Astrocyte (in vitro differentiated cells and primary cell): ENCODE measurements around the gene NKAIN2. TPM values are rescaled to one million over a fixed set of nuclear protein-coding genes. Genes with fewer than 3 reads are reported as not detected.

Experiments used
- DNase-seq: peaks from one replicate; pipeline ENCODE4 v3.0.0-alpha.2; 2010; ENCODE audit warnings: low read depth
- FAIRE-seq: peaks from 2 replicates; lab custom pipeline; 2011; peaks lifted over from hg19 to GRCh38; lab: Jason Lieb, UNC
- H2AFZ ChIP-seq: 2 replicates; pipeline ENCODE4 v1.6.0; 2012; ENCODE audit warnings: low read depth, low read length, inconsistent platforms
- H3K27ac ChIP-seq: 2 replicates; pipeline ENCODE4 v1.5.1; 2011; ENCODE audit warnings: low read depth, low read length, inconsistent platforms
- H3K27me3 ChIP-seq: 2 replicates; pipeline ENCODE4 v1.6.0; 2011; ENCODE audit warnings: low read length, inconsistent platforms; ENCODE audit not compliant: insufficient read depth
- H3K36me3 ChIP-seq: 2 replicates; pipeline ENCODE4 v1.5.1; 2011; ENCODE audit warnings: low read length, inconsistent platforms; ENCODE audit not compliant: insufficient read depth
- H3K4me1 ChIP-seq: 2 replicates; pipeline ENCODE4 v1.5.1; 2011; ENCODE audit warnings: low read length, inconsistent platforms; ENCODE audit not compliant: insufficient read depth
- H3K4me2 ChIP-seq: 2 replicates; pipeline ENCODE4 v1.6.0; 2012; ENCODE audit warnings: low read length, inconsistent platforms
- H3K4me3 ChIP-seq: 2 replicates; pipeline ENCODE4 v1.5.1; 2011; ENCODE audit warnings: low read depth, mild to moderate bottlenecking, low read length, inconsistent platforms; ENCODE audit not compliant: insufficient read depth
- H3K79me2 ChIP-seq: 2 replicates; pipeline ENCODE4 v1.6.0; 2012; ENCODE audit warnings: mild to moderate bottlenecking, low read length, inconsistent platforms; ENCODE audit not compliant: insufficient read depth
- H3K9ac ChIP-seq: 2 replicates; pipeline ENCODE4 v1.6.0; 2012; ENCODE audit warnings: mild to moderate bottlenecking, low read length, inconsistent platforms
- H3K9me3 ChIP-seq: 2 replicates; pipeline ENCODE4 v1.5.1; 2012; ENCODE audit warnings: low read depth, mild to moderate bottlenecking, low read length, inconsistent platforms; ENCODE audit not compliant: insufficient read depth
- H4K20me1 ChIP-seq: 2 replicates; pipeline ENCODE4 v1.6.0; 2012; ENCODE audit warnings: low read length, inconsistent platforms; ENCODE audit not compliant: insufficient read depth
- H3K27ac Mint-ChIP-seq: one replicate; pipeline ENCODE4 v1.8.0; 2021; ENCODE audit warnings: mild to moderate bottlenecking, mixed read lengths; ENCODE audit not compliant: unreplicated experiment
- H3K27me3 Mint-ChIP-seq: one replicate; pipeline ENCODE4 v1.8.0; 2021; ENCODE audit warnings: low read depth, mixed read lengths; ENCODE audit not compliant: unreplicated experiment
- H3K36me3 Mint-ChIP-seq: one replicate; pipeline ENCODE4 v1.8.0; 2021; ENCODE audit warnings: low read depth, mixed read lengths; ENCODE audit not compliant: unreplicated experiment
- H3K4me1 Mint-ChIP-seq: one replicate; pipeline ENCODE4 v1.8.0; 2021; ENCODE audit warnings: low read depth, mixed read lengths; ENCODE audit not compliant: unreplicated experiment
- H3K4me3 Mint-ChIP-seq: one replicate; pipeline ENCODE4 v1.8.0; 2021; ENCODE audit warnings: mild to moderate bottlenecking, moderate library complexity, mixed read lengths; ENCODE audit not compliant: unreplicated experiment
- H3K9me3 Mint-ChIP-seq: one replicate; pipeline ENCODE4 v1.8.0; 2021; ENCODE audit warnings: mild to moderate bottlenecking, mixed read lengths; ENCODE audit not compliant: unreplicated experiment
- CTCF ChIP-seq: IDR thresholded peaks from 2 replicates; pipeline ENCODE4 v1.5.1; 2011; ENCODE audit warnings: low read depth, mild to moderate bottlenecking, inconsistent platforms, low read length, moderate library complexity; ENCODE audit not compliant: insufficient read depth
- EZH2 ChIP-seq: IDR thresholded peaks from 2 replicates; pipeline ENCODE4 v1.6.1; 2012; ENCODE audit warnings: mild to moderate bottlenecking, low read length, inconsistent platforms; ENCODE audit not compliant: insufficient read depth
- total RNA-seq: library from RNA; stranded (reverse); gene quantifications from 2 replicates; pipeline ENCODE4 v1.2.1, GENCODE V29; 2021

The NKAIN2 gene
- total RNA-seq, 1 donor from 2014 or later = 0.07 TPM

DNA sequence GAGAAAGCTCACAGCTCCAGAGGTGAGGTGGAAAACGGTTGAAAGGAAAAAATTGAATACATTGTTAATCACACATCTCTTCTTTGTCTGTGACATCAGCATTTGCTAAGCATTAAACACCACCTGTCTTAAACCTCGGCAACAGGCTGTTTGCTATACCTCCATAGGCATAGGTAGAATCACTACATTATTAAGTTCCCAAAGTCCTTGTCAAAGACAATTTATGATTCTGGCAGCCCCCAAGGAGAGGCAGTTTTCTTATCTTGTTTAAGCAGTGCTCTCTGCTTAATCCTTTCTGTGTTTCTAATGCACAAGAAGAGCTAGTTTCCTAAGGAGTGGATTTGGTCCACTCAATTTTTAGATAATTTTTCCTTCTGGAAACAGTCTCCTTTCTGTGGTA is 249.7 kb downstream of the NKAIN2 start:
- Histone ChIP-seq H2AFZ (no peak overlapping the region), H3K27ac (no peak overlapping the region), H3K9me3 (no peaks in the 10 kb centered on the region), H3K4me1 (no peaks in the 10 kb centered on the region), H3K79me2 (no peaks in the 10 kb centered on the region), H3K36me3 (no peaks in the 10 kb centered on the region), H3K9ac (no peak overlapping the region), H3K4me3 (no peak overlapping the region), H3K27me3 (no peaks in the 10 kb centered on the region), H3K4me2 (no peak overlapping the region), H4K20me1 (no peaks in the 10 kb centered on the region)
- DNase-seq (no peak), FAIRE-seq (no peak)
- Mint-ChIP-seq H3K4me1 (no peaks in the 10 kb centered on the region), H3K27ac (no peak overlapping the region), H3K36me3 (no peaks in the 10 kb centered on the region), H3K27me3 (no peaks in the 10 kb centered on the region), H3K4me3 (no peak overlapping the region), H3K9me3 (no peaks in the 10 kb centered on the region)
- TF ChIP-seq EZH2 (no peak), CTCF (no peak)

DNA sequence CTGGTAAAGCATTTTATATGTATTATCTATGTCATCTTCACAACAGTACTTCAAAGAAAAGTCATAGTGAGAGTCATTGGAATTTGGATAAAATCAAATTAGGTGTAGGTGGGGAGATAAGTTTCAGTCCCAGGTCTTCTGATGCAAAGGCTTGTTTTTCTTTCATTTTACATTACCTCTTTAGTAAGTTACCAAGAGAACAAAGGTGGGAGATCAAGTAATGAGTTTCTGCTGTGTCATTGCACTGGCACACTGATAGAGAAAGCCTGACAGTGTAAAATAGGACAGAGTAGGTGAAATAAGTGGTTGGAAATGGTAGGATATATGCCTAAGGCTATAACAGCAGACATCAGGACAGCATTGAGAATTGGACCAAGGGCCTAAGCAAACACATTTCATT is 250.4 kb downstream of the NKAIN2 start:
- Mint-ChIP-seq H3K27me3 (no peaks in the 10 kb centered on the region), H3K4me1 (no peaks in the 10 kb centered on the region), H3K27ac (no peak overlapping the region), H3K9me3 (no peaks in the 10 kb centered on the region), H3K36me3 (no peaks in the 10 kb centered on the region), H3K4me3 (no peak overlapping the region)
- TF ChIP-seq CTCF = no peak
- no peak for TF ChIP-seq EZH2
- Histone ChIP-seq H2AFZ (no peak overlapping the region), H3K27ac (no peak overlapping the region), H3K79me2 (no peaks in the 10 kb centered on the region), H3K9ac (no peak overlapping the region), H3K27me3 (no peaks in the 10 kb centered on the region), H3K36me3 (no peaks in the 10 kb centered on the region), H3K4me2 (no peak overlapping the region), H4K20me1 (no peaks in the 10 kb centered on the region), H3K4me3 (no peak overlapping the region), H3K4me1 (no peaks in the 10 kb centered on the region), H3K9me3 (no peaks in the 10 kb centered on the region)
- no peak for DNase-seq
- FAIRE-seq = no peak

DNA sequence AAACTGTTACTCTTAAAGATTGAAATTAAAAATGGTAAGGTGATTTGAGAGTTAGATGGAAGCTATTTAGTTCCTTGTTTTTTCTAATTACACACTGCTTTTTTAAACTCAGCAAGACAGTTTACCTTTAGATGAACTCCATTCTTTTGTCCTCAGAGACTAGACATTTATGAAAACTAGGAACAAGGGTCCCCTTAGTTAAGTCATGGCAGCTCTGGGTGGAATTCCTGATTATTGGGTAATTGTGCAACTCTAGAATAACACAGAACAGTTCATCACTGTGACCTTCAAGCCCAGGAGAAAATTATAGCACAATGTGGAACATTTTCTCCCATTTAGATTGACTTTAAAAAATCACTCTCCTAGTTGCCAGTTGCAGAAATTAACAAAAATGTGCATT is 251.7 kb downstream of the NKAIN2 start:
- Histone ChIP-seq H2AFZ (no peak overlapping the region), H3K9me3 (no peaks in the 10 kb centered on the region), H3K27me3 (no peaks in the 10 kb centered on the region), H4K20me1 (no peaks in the 10 kb centered on the region), H3K4me1 (no peaks in the 10 kb centered on the region), H3K27ac (no peak overlapping the region), H3K79me2 (no peaks in the 10 kb centered on the region), H3K4me2 (no peak overlapping the region), H3K4me3 (no peak overlapping the region), H3K9ac (no peak overlapping the region), H3K36me3 (no peaks in the 10 kb centered on the region)
- Mint-ChIP-seq H3K27ac (no peak overlapping the region), H3K27me3 (no peaks in the 10 kb centered on the region), H3K36me3 (no peaks in the 10 kb centered on the region), H3K9me3 (no peaks in the 10 kb centered on the region), H3K4me1 (no peaks in the 10 kb centered on the region), H3K4me3 (no peak overlapping the region)
- FAIRE-seq (no peak), DNase-seq (no peak)
- no peak for TF ChIP-seq CTCF
- no peak for TF ChIP-seq EZH2
